ENCODE results near the gene ARMH3. TPM values are rescaled to one million over a fixed set of nuclear protein-coding genes. Genes with fewer than 3 reads are reported as not detected.
A peak's percentile ranks its signal among the peaks of the same experiment; 100 is the strongest.

ARMH3 gene
- total RNA-seq, 4 donors from 2014 or later = 12.9 to 19.3 (median 16.2) TPM

- H3K4me1 ChIP-seq = peaks cover 11 to 20% (median 13%) of the 10 kb centered on the region in 4 donors
- intact Hi-C loops (cut with DNase I) = no loop called here
- 77% methylated on average over 6 of the region's 6 CpGs for WGBS
- H3K4me3 ChIP-seq = peak overlapping the region in 1 of 4 donors; percentile 2
- peaks cover 0 to 65% (median 25%) of the 10 kb centered on the region in 4 donors for H3K36me3 ChIP-seq
- no peaks in the 10 kb centered on the region for H3K27me3 ChIP-seq
- H3K9me3 ChIP-seq = no peaks in the 10 kb centered on the region
- H3K27ac ChIP-seq (replicated peaks in 1 of 4) = peak overlapping the region in 2 of 4 donors; percentile 14 to 28
- no peak for TF ChIP-seq POLR2AphosphoS5 (IDR thresholded peaks at IDR 0.05)
- TF ChIP-seq, protein P1, sequence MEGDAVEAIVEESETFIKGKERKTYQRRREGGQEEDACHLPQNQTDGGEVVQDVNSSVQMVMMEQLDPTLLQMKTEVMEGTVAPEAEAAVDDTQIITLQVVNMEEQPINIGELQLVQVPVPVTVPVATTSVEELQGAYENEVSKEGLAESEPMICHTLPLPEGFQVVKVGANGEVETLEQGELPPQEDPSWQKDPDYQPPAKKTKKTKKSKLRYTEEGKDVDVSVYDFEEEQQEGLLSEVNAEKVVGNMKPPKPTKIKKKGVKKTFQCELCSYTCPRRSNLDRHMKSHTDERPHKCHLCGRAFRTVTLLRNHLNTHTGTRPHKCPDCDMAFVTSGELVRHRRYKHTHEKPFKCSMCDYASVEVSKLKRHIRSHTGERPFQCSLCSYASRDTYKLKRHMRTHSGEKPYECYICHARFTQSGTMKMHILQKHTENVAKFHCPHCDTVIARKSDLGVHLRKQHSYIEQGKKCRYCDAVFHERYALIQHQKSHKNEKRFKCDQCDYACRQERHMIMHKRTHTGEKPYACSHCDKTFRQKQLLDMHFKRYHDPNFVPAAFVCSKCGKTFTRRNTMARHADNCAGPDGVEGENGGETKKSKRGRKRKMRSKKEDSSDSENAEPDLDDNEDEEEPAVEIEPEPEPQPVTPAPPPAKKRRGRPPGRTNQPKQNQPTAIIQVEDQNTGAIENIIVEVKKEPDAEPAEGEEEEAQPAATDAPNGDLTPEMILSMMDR (IDR thresholded peaks at IDR 0.05) = no peak
- no peak for TF ChIP-seq EP300 (IDR thresholded peaks at IDR 0.05)
- TF ChIP-seq POLR2A (IDR thresholded peaks at IDR 0.05; ENCODE audit: low read depth) = no peak
- DNase-seq (ENCODE audit: extremely low spot score) = no peak
Measured at GRCh38 chr10:101974091-101974971, 81.6 kb downstream of the ARMH3 start.

GRCh38 chr10:101972761-101973160, 83.2 kb downstream of the ARMH3 start:
- TF ChIP-seq POLR2AphosphoS5 (IDR thresholded peaks at IDR 0.05) (no peak), EP300 (IDR thresholded peaks at IDR 0.05) (no peak), POLR2A (IDR thresholded peaks at IDR 0.05; ENCODE audit: low read depth) (no peak)
- TF ChIP-seq, protein P1 (IDR thresholded peaks at IDR 0.05) = no peak
- Histone ChIP-seq H3K27ac (replicated peaks in 1 of 4) (no peak overlapping the region), H3K4me1 (peaks cover 16 to 24% (median 19%) of the 10 kb centered on the region in 4 donors), H3K9me3 (no peaks in the 10 kb centered on the region), H3K27me3 (no peaks in the 10 kb centered on the region), H3K4me3 (no peak overlapping the region), H3K36me3 (peaks cover 0 to 65% (median 25%) of the 10 kb centered on the region in 4 donors)
- intact Hi-C loops (cut with DNase I) = no loop called here
- no peak for DNase-seq (ENCODE audit: extremely low spot score)
- 76% methylated on average over 9 of the region's 9 CpGs for WGBS

DNA sequence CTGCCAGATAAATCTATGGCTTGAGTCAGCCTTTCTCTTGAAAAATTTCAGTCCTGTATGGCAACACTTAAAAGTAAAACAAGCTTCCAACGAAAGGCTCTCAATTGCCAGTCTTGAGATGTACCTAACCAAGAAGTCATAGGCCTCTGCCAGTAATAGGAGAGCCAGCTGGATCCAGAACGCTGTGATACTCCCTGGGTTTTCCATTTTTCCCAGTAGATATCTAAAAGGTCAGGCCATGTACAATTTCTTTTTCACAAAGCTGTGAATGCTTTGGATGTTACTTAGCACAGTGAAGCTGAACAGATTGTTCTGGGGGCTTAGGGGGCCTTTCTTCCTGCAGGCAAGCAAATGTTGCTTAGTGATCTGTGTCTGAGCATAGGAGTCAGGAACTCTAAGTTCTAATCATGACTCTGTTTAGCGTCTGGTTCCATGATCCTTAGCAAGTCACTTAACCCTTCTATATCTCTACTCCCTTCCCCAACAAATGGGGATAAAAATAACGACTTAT, 86.5 kb downstream of the ARMH3 start:
- H3K4me1 ChIP-seq = peaks cover 26 to 50% (median 36%) of the 10 kb centered on the region in 4 donors
- intact Hi-C loops (cut with DNase I) = no loop called here
- 50% methylated on average over 4 of the region's 4 CpGs for WGBS
- no peaks in the 10 kb centered on the region for H3K9me3 ChIP-seq
- no peak for DNase-seq (ENCODE audit: extremely low spot score)
- peaks cover 0 to 59% (median 18%) of the 10 kb centered on the region in 4 donors for H3K36me3 ChIP-seq
- no peak overlapping the region for H3K4me3 ChIP-seq
- TF ChIP-seq EP300 (IDR thresholded peaks at IDR 0.05) = no peak
- TF ChIP-seq POLR2AphosphoS5 (IDR thresholded peaks at IDR 0.05) = no peak
- TF ChIP-seq, protein P1 (IDR thresholded peaks at IDR 0.05) = no peak
- TF ChIP-seq POLR2A (IDR thresholded peaks at IDR 0.05; ENCODE audit: low read depth) = no peak
- no peaks in the 10 kb centered on the region for H3K27me3 ChIP-seq
- H3K27ac ChIP-seq (replicated peaks in 1 of 4) = no peak overlapping the region

DNA sequence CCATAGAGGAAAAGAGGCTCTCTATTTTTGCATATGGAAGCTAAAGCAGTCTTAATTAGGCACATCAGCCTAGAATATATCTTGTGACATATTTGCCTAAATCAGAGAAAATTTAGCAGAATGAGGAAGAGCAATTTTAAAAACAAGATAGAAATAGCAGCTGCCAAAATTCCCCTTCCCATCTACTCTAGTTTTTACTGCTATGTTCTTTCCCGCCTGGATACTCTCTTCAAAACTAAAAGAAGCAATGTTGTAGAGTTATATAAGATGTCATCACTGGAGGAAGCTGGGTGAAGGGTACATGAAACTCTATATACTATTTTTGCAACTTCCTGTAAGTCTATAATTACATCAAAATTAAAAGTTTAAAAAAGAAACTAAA, 87.0 kb downstream of the ARMH3 start:
- Histone ChIP-seq H3K27me3 (no peaks in the 10 kb centered on the region), H3K4me3 (no peak overlapping the region), H3K27ac (replicated peaks in 1 of 4) (no peak overlapping the region), H3K9me3 (no peaks in the 10 kb centered on the region), H3K36me3 (peaks cover 0 to 54% (median 18%) of the 10 kb centered on the region in 4 donors), H3K4me1 (peaks cover 20 to 45% (median 31%) of the 10 kb centered on the region in 4 donors)
- intact Hi-C loops (cut with DNase I) = no loop called here
- DNase-seq (ENCODE audit: extremely low spot score) = no peak
- TF ChIP-seq EP300 (IDR thresholded peaks at IDR 0.05) (no peak), POLR2AphosphoS5 (IDR thresholded peaks at IDR 0.05) (no peak), POLR2A (IDR thresholded peaks at IDR 0.05; ENCODE audit: low read depth) (no peak)
- TF ChIP-seq, protein P1 (IDR thresholded peaks at IDR 0.05) = no peak
- WGBS = 87% methylated on average over 1 of the region's 1 CpG

Data from esophagus muscularis mucosa (tissue), 4 donors.